HCT116 (cell line): ENCODE results near the gene HDGFL3. TPM values are rescaled to one million over a fixed set of nuclear protein-coding genes. Genes with fewer than 3 reads are reported as not detected.
"Not testable (repeated sequence)": the region's sequence is repeated elsewhere in the genome, so short reads cannot be mapped to it uniquely, and the experiment has no call there.

Experiments used
- ATAC-seq: fragments of 200-7000 bp; cut with Tn5 transposase; 2 replicates; pipeline ENCODE4 v1.9.1; 2020; ENCODE audit warnings: mild to moderate bottlenecking, moderate library complexity
- BruUV-seq: library from RNA; stranded (reverse); fragments of 400-500 nt; replicated peaks from 2 replicates; lab custom pipeline; 2021; lab: Mats Ljungman, UMichigan
- CTCF ChIA-PET: fragments of 300-600 bp; sonication (Branson Sonifier 250); formaldehyde crosslinking; loops from one replicate; lab custom pipeline; 2021; ENCODE audit warnings: antibody characterized with exemption; lab: Charles Lee
- POLR2A ChIA-PET: fragments of 300-600, 350-600 bp; sonication (Branson Sonifier 250); formaldehyde crosslinking; loops from one replicate; lab custom pipeline; 2021; ENCODE audit warnings: antibody characterized with exemption; lab: Charles Lee
- RAD21 ChIA-PET, 2 experiments: fragments of 300-600 bp; sonication (Branson Sonifier 250); formaldehyde crosslinking; loops; one replicate each; lab custom pipeline; 2023; ENCODE audit warnings: low total read pairs in 2 of 2; ENCODE audit not compliant: uncharacterized antibody in 2 of 2, unreplicated experiment in 2 of 2, low non-redundant PET in 1 of 2; lab: Charles Lee
- DNase-seq: peaks from one replicate; pipeline ENCODE4 v3.0.0-alpha.2; 2010; ENCODE audit warnings: low read depth, low spot score
- H2AFZ ChIP-seq: fragments of 200-600 bp; shearing (Covaris generic), sonication (generic); 2 replicates; pipeline ENCODE4 v1.6.1; 2017; ENCODE audit warnings: low read depth, mixed run types, mixed read lengths, antibody characterized with exemption, low read length; ENCODE audit not compliant: poor library complexity, severe bottlenecking
- H3K27ac ChIP-seq: 2 replicates; pipeline ENCODE4 v1.5.1; 2012; ENCODE audit warnings: low read depth, low read length
- H3K27me3 ChIP-seq: fragments of 200-600 bp; sonication (generic); 2 replicates; pipeline ENCODE4 v1.6.1; 2016; ENCODE audit warnings: mixed run types, low read length, mixed read lengths; ENCODE audit not compliant: insufficient read depth
- H3K36me3 ChIP-seq, 2 experiments: fragments of 200-500 bp in 1 of 2; fragments of 200-600 bp in 1 of 2; sonication (Bioruptor generic) in 1 of 2; sonication (generic) in 1 of 2; 2 replicates each; pipeline versions ENCODE4 v1.5.1 to v1.6.1; 2014 to 2016; ENCODE audit warnings: low read length in 2 of 2, inconsistent platforms in 1 of 2, mixed read lengths in 1 of 2, mixed run types in 1 of 2; ENCODE audit not compliant: insufficient read depth in 2 of 2, control insufficient read depth in 1 of 2
- H3K4me1 ChIP-seq, 2 experiments: fragments of 200-600 bp in 1 of 2; sonication (generic) in 1 of 2; 2 replicates each; pipeline versions ENCODE4 v1.5.1 to v1.6.1; 2012 to 2017; ENCODE audit warnings: low read length in 2 of 2, inconsistent platforms in 1 of 2, mild to moderate bottlenecking in 1 of 2, mixed read lengths in 1 of 2, mixed run types in 1 of 2, moderate library complexity in 1 of 2; ENCODE audit not compliant: insufficient read depth in 2 of 2, control insufficient read depth in 1 of 2
- H3K4me2 ChIP-seq: fragments of 200-600 bp; sonication (generic); 2 replicates; pipeline ENCODE4 v1.6.1; 2017; ENCODE audit warnings: mixed run types, low read length, mixed read lengths
- H3K4me3 ChIP-seq, 2 experiments: fragments of 200-600 bp in 1 of 2; sonication (generic) in 1 of 2; replicated peaks in 1 of 2; 2 replicates each; pipeline ENCODE4 v1.5.1; 2011 to 2016; ENCODE audit warnings: low read length in 2 of 2, control low read depth in 1 of 2, low read depth in 1 of 2, mild to moderate bottlenecking in 1 of 2, mixed read lengths in 1 of 2, mixed run types in 1 of 2
- H3K79me2 ChIP-seq: fragments of 200-600 bp; sonication (generic); 2 replicates; pipeline ENCODE4 v1.6.1; 2017; ENCODE audit warnings: mild to moderate bottlenecking, mixed run types, low read length, moderate library complexity, mixed read lengths; ENCODE audit not compliant: insufficient read depth
- H3K9ac ChIP-seq: fragments of 200-600 bp; sonication (generic); 2 replicates; pipeline ENCODE4 v1.6.1; 2016; ENCODE audit warnings: low read length, mixed read lengths
- H3K9me2 ChIP-seq: fragments of 200-600 bp; sonication (generic), shearing (Covaris generic); 2 replicates; pipeline ENCODE4 v1.6.1; 2017; ENCODE audit warnings: mixed run types, mild to moderate bottlenecking, moderate library complexity; ENCODE audit not compliant: insufficient read depth
- H3K9me3 ChIP-seq, 2 experiments: fragments of 200-500 bp in 1 of 2; fragments of 200-600 bp in 1 of 2; sonication (Bioruptor generic) in 1 of 2; sonication (generic) in 1 of 2; 2 replicates each; pipeline ENCODE4 v1.6.1; 2014 to 2017; ENCODE audit warnings: low read length in 2 of 2, mixed read lengths in 2 of 2, inconsistent platforms in 1 of 2, low read depth in 1 of 2, mild to moderate bottlenecking in 1 of 2, mixed run types in 1 of 2, moderate library complexity in 1 of 2; ENCODE audit not compliant: control insufficient read depth in 1 of 2, insufficient read depth in 1 of 2
- H4K20me1 ChIP-seq: fragments of 200-600 bp; sonication (generic), shearing (Covaris generic); 2 replicates; pipeline ENCODE4 v1.6.1; 2017; ENCODE audit warnings: mixed run types, mild to moderate bottlenecking, moderate library complexity; ENCODE audit not compliant: insufficient read depth
- ATF3 ChIP-seq: IDR thresholded peaks from 2 replicates; pipeline ENCODE4 v1.6.1; 2012
- CBX3 ChIP-seq: IDR thresholded peaks from 2 replicates; pipeline ENCODE4 v1.6.1; 2012; ENCODE audit warnings: low read depth
- EGR1 ChIP-seq: IDR thresholded peaks from 2 replicates; pipeline ENCODE4 v1.6.1; 2012; ENCODE audit warnings: low read depth
- EZH2 ChIP-seq: fragments of 200-600 bp; sonication (generic); IDR thresholded peaks from 2 replicates; pipeline ENCODE4 v1.6.1; 2017; ENCODE audit warnings: antibody characterized with exemption, mixed run types
- POLR2A ChIP-seq: IDR thresholded peaks from 2 replicates; pipeline ENCODE4 v1.7.0; 2011; ENCODE audit warnings: borderline replicate concordance; ENCODE audit not compliant: insufficient read depth, insufficient read length; ENCODE audit errors: extremely low read depth
- RAD21 ChIP-seq: IDR thresholded peaks from 2 replicates; pipeline ENCODE4 v1.6.1; 2012; ENCODE audit warnings: low read depth, mild to moderate bottlenecking
- SIN3A ChIP-seq: IDR thresholded peaks from 2 replicates; pipeline ENCODE4 v1.6.1; 2012; ENCODE audit warnings: low read depth
- SP1 ChIP-seq: IDR thresholded peaks from 2 replicates; pipeline ENCODE4 v1.6.1; 2012; ENCODE audit warnings: low read depth
- TCF7L2 ChIP-seq: IDR thresholded peaks from 2 replicates; pipeline ENCODE4 v1.7.0; 2011; ENCODE audit warnings: borderline replicate concordance, inconsistent platforms; ENCODE audit not compliant: insufficient read depth, insufficient read length; ENCODE audit errors: extremely low read depth
- YY1 ChIP-seq: IDR thresholded peaks from 2 replicates; pipeline ENCODE4 v1.6.1; 2011; ENCODE audit warnings: low read length, low read depth, moderate library complexity, mild to moderate bottlenecking; ENCODE audit not compliant: insufficient replicate concordance; ENCODE audit errors: extremely low read depth
- ZFX ChIP-seq: fragments of 450-650 bp; IDR thresholded peaks from 2 replicates; pipeline ENCODE4 v1.6.1; 2017
- ZNF274 ChIP-seq: fragments of 200-500 bp; sonication (Bioruptor generic); IDR thresholded peaks from 2 replicates; pipeline ENCODE4 v1.6.1; 2014; ENCODE audit warnings: mild to moderate bottlenecking, low read depth, low read length, inconsistent platforms
- intact Hi-C: fragments of 100-400 bp; cut with micrococcal nuclease; formaldehyde crosslinking; loops from 2 replicates; pipeline ENCODE4 v1.10.0; 2022
- total RNA-seq: library from RNA; stranded (reverse); gene quantifications from one replicate; pipeline ENCODE4 v1.2.1, GENCODE V29; 2021; ENCODE audit not compliant: unreplicated experiment
- TF ChIP-seq, protein P1 (sequence below), 3 experiments: fragments of 200-600 bp in 1 of 3; sonication (generic) in 1 of 3; IDR thresholded peaks in 2 of 3; conservative IDR thresholded peaks in 1 of 3; 2 replicates each; pipeline ENCODE4 v1.5.1; 2012 to 2017; ENCODE audit warnings: low read depth in 2 of 3, low read length in 2 of 3, antibody characterized with exemption in 1 of 3, borderline replicate concordance in 1 of 3, control low read depth in 1 of 3, mild to moderate bottlenecking in 1 of 3, mixed read lengths in 1 of 3, mixed run types in 1 of 3, moderate library complexity in 1 of 3; ENCODE audit not compliant: insufficient read depth in 1 of 3

Gene HDGFL3
- total RNA-seq, 1 experiment from 2014 or later = 0.64 TPM

- TF ChIP-seq, protein P1, sequence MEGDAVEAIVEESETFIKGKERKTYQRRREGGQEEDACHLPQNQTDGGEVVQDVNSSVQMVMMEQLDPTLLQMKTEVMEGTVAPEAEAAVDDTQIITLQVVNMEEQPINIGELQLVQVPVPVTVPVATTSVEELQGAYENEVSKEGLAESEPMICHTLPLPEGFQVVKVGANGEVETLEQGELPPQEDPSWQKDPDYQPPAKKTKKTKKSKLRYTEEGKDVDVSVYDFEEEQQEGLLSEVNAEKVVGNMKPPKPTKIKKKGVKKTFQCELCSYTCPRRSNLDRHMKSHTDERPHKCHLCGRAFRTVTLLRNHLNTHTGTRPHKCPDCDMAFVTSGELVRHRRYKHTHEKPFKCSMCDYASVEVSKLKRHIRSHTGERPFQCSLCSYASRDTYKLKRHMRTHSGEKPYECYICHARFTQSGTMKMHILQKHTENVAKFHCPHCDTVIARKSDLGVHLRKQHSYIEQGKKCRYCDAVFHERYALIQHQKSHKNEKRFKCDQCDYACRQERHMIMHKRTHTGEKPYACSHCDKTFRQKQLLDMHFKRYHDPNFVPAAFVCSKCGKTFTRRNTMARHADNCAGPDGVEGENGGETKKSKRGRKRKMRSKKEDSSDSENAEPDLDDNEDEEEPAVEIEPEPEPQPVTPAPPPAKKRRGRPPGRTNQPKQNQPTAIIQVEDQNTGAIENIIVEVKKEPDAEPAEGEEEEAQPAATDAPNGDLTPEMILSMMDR (IDR thresholded peaks at IDR 0.05 in 2 of 3, conservative IDR thresholded peaks at IDR 0.05 in 1 of 3; ENCODE audit: borderline replicate concordance in 1 of 3, insufficient read depth in 1 of 3, low read depth in 2 of 3, low read length in 2 of 3) = no peak
- no peak for TF ChIP-seq SP1
- TF ChIP-seq RAD21 = no peak
- no peak for TF ChIP-seq CBX3
- TF ChIP-seq POLR2A = no peak
- no peak for TF ChIP-seq TCF7L2
- no peak for TF ChIP-seq ZNF274
- no peak for TF ChIP-seq ZFX
- no peak for TF ChIP-seq EZH2
- TF ChIP-seq EGR1 = no peak
Observed at GRCh38 chr15:83230242-83230641, 22.6 kb upstream of the HDGFL3 start (continued).

GRCh38 chr15:83225449-83225848 lies 17.8 kb upstream of the HDGFL3 start:
- ATAC-seq (no peak), DNase-seq (no peak)
- no TSS peak for BruUV-seq
- no peak overlapping the region for H3K9ac ChIP-seq
- H3K9me3 ChIP-seq = no peaks in the 10 kb centered on the region
- no peaks in the 10 kb centered on the region for H3K79me2 ChIP-seq
- H3K27ac ChIP-seq = no peak overlapping the region
- H3K9me2 ChIP-seq = no peaks in the 10 kb centered on the region
- H3K36me3 ChIP-seq = no peaks in the 10 kb centered on the region
- no peak overlapping the region for H3K4me2 ChIP-seq
- no peaks in the 10 kb centered on the region for H3K27me3 ChIP-seq
- TF ChIP-seq SIN3A (no peak), ATF3 (no peak), RAD21 (no peak), YY1 (no peak)
- no peak overlapping the region for H2AFZ ChIP-seq
- CTCF ChIA-PET = no interaction called here
- H3K4me1 ChIP-seq = no peaks in the 10 kb centered on the region
- intact Hi-C loops = no loop called here
- no peaks in the 10 kb centered on the region for H4K20me1 ChIP-seq
- RAD21 ChIA-PET = no interaction called here
- POLR2A ChIA-PET = no interaction called here
- H3K4me3 ChIP-seq = no peak overlapping the region

GRCh38 chr15:83221781-83222180 lies 14.2 kb upstream of the HDGFL3 start:
- RAD21 ChIA-PET = interaction anchor here in 1 of 2 experiments (0.6 kb wide), 1 partner anchor 219 kb away, joined by 3 read pairs; no protein-coding TSS in a partner anchor
- ATAC-seq, intact Hi-C loops, H3K9me3 ChIP-seq, H3K79me2 ChIP-seq, H3K9ac ChIP-seq, H4K20me1 ChIP-seq, H3K4me3 ChIP-seq, CTCF ChIA-PET, H3K36me3 ChIP-seq, H3K4me2 ChIP-seq, POLR2A ChIA-PET, H3K27ac ChIP-seq, BruUV-seq, H3K27me3 ChIP-seq, H2AFZ ChIP-seq, H3K4me1 ChIP-seq, DNase-seq, H3K9me2 ChIP-seq: not testable (repeated sequence)
